Stimulated activated CD4-positive, alpha-beta T cell treated with anti-CD3 and anti-CD28 coated beads, TNF-alpha, amount 100 ng/mL, for 24 hours (primary cell): ENCODE measurements around the gene SBNO2.

ENCODE experiments used
- DNase-seq, 3 experiments: peaks; one replicate each; pipeline ENCODE4 v3.0.0-alpha.2; 2020; ENCODE audit warnings: low read depth in 3 of 3

The SBNO2 gene

DNA sequence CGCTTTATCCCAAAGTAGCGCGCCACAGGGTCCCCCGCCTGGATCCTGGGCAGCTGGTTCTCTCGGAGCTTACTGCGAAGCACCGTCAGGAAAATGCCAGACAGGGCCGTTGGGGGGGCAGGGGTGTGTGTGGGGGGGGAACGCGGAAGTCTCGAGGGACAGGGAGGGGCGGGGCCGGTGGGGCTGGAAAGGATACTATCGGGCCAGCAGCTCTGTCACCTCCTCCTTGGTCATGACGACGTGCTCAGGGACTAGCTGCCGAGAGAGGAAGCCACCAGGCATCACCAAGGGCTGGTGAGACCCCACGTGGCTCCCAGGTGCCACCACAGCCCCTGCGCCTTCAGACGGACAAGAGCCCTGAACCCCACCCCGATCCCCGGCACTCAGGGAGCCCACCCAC, 84.2 kb downstream of the SBNO2 start:
- DNase-seq = no peak

DNA sequence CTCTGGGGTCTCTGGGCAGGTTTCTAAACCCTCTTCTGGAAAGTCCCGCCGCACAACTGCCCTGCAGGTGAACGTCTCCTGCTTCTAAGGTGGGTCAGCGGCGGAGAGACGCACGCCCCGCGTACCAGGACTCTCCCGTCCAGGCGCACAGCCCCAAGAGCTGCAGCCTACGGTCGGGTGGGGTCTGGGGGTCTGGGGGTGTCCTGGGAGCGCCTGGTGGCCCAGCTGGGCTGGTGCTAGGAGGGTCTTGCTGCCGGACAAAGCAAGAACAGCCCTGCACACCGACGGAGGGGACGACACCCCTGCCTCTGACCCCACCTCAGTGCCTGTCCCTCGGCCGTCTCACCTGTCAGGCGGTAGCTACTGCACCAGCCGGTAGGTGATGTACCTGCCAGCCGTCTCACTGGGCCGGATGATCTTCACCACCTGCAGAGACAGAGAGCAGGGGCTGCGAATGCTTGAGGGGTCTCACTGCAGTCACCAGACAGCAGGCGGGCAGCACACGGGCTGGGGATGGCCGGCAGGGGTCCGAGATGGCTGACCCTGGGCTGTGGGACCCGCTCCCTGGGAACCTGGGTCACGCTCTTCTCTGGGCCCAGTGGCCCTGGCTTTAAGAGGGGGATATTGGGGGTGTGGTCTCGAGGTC, 84.8 kb downstream of the SBNO2 start:
- DNase-seq = no peak

DNA sequence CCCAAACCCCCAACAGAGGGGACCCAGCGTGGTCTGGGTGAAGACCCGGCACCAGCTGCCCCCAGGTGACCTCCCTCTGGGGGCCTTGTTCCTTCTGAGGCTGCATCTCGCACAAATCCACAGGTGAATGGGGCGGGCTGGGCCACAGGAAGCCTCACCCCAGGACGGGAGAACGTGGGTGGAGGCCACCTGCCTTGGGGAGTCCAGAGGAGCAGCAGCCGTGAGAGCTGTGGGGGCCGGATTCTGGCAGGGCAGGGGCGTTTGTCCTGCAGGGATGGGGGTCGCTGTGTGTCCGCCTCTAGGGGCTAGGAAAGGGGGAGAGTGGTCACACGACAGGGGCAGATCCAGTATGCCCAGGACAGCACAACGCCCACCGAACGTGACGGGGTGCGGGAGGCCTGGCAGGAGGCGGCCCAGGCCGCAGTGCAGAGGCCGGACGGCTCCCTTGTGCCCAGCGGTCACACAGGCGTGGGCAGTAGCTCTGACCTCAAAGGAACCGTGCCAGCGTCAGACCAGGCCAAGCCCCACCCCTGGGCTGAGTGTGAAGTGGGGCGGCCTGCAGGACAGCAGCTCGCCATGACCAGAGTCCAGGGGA, 85.6 kb downstream of the SBNO2 start:
- no peak for DNase-seq

DNA sequence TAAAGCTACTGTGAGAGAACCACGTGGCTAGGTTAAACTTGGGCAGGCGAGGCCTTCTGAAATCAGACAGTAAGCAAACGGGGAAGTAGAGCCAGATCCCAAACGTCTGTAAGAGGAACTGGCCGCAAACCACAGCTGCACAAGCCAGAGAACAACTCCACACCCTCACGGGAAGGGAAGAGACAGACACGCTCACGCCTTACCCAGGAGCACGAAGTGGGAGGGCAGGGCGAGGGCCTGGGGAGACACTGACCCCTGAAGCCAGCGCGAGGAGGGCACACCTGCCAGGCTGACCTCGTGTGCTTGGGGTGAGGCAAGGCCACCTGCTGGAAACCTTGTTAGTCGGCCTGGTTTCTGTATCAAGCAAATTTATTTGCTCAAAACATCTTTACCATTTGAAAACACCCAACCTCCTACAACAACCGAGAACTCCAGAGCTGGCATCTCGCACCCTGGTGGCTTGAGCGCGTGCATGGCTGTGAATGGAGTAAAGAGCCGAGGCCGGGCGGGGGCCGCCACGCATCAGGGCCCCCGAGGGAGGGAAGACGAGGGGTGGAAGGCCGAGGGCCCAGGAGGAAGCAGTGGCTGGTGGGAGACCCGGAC, 86.2 kb downstream of the SBNO2 start:
- DNase-seq = no peak

DNA sequence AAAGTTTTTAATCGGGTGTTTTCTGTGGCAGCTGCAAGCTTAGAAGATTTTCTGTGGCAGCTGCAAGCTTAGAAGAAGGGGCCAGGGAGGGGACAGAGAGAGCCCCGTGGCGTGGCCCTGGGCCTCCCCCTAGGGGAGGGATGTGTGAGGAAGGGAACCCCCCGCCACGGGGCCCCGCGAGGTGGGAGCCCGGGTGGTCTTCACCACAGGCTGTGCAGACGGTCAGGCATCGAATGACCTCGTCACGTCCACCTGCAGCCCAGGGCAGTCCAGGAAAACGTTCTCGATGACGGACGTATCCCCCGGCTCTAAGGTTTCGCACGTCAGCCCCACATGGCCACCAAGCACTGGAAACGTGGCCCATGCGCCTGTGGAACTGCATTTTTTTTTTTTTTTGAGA, 87.5 kb downstream of the SBNO2 start:
- no peak for DNase-seq

DNA sequence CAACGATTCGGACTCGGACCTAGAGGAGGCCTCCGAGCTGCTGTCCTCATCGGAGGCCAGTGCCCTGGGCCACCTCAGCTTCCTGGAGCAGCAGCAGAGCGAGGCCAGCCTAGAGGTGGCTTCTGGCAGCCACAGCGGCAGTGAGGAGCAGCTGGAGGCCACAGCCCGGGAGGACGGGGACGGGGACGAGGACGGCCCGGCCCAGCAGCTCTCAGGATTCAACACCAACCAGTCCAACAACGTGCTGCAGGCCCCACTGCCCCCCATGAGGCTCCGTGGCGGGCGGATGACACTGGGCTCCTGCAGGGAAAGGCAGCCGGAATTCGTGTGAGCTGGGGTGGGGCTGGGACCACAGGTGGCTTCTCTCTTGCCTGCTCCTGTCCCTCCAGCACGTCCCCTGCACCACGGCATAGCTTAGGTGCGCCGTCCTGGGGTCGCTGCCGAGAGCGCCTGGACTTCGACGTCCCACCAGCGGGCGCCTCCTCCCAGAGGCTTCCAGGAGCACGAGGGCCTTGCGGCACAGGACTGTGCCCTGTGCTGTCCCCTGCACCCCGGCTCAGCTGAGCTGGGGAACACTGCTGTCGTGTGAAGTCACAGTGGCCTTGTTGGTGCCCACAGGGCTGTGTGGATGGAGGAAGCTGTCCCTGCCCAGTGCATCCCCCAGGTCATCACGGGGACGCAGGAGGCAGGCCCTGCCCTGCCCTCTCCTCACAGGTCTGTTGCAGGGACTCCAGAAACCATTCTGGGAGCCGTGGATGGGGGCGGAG, 88.2 kb downstream of the SBNO2 start:
- DNase-seq = no peak

DNA sequence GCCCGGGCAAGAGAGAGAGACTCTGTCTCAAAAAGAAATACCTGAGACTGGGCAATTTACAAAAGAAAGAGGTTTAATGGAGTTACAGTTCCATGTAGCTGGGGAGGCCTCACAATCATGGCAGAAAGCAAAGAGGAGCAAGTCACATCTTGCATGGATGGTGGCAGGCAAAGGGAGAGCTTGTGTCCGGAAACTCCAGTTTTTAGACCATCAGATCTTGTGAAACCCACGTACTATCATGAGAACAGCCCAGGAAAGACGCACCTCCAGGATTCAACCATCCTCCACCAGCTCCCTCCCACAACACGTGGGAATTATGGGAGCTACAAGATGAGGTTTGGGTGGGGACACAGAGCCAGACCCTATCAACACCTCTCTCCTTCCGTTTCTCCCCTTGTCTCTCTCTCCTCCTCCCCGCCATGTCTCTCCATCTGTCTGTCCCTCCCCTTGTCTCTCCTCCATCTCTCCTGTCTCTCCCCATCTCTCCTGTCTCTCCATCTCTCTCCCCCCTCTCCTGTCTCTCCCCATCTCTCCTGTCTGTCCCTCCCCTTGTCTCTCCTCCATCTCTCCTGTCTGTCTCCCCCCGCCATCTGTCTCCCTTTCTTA, 88.9 kb downstream of the SBNO2 start:
- DNase-seq = no peak

DNA sequence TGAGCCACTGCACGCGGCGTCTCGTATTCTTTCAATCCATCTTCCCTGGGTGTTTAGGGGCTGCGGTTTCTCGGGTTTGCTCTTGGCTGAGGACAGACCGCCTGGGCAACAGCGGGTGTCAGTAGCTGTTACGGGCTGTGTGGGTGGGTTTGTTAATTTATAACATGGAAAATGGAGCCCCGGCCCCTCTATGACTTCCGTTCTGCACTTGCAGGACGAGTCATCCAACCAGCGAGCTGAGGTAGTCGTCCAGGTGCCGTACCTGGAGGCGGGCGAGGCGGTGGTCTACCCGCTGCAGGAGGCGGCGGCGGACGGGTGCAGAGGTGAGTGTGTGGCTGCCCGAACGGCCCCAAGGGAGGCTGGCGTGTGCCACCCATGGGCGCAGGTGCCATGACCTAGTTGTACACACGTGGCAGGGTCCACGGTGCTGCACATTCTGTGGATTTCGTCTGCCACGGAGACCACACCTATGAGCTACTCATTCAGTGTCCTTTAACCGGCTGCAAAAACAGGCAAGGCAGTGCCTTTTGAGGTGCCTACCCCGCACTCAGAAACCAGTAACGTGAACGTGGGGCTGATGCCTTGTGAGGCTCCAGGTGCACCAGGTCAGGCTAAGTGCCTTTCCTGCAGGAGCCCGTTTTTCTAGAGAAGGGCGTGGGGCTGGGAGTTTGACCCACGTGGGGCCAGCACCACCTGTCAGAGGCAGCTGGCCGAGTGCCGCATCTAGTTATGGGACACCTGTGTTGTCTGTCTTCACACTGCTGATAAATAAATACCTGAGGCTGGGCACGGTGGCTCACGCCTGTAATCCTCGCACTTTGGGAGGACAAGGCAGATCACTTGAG, 89.8 kb downstream of the SBNO2 start:
- DNase-seq = no peak

DNA sequence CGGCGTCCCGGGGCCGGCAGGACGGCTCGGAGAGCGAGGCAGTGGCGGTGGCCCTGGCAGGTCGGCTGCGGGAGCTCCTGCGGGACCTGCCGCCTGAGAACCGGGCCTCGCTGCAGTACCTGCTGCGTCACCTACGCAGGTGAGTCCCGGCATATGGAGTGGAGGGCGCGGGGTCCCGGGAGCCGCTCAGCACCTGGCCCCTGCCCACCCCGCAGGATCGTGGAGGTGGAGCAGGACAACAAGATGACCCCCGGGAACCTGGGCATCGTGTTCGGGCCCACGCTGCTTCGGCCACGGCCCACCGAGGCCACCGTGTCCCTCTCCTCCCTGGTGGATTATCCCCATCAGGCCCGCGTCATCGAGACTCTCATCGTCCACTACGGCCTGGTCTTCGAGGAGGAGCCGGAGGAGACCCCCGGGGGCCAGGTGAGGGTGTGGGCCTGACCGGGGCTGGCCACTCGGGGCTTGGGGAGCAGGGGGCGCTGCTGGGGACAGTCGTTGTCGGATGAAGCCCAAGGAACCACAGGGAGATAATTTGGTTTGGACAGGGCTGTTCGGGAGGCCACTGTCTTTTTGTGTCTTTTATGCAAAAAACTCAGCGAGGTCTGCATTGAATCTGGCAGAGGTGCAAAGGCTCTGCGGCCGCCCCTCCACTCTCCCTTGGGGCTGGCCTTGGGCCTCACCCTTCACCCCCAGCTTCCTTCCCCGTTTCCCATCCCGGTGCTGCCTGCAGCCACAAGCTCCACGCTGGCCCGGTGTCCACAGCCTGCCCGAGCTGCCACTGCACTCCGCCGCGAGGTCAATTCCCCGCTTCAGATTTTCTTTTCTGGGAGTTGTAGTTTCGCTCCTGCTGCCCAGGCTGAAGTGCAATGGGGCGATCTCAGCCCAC, 90.9 kb downstream of the SBNO2 start:
- no peak for DNase-seq

DNA sequence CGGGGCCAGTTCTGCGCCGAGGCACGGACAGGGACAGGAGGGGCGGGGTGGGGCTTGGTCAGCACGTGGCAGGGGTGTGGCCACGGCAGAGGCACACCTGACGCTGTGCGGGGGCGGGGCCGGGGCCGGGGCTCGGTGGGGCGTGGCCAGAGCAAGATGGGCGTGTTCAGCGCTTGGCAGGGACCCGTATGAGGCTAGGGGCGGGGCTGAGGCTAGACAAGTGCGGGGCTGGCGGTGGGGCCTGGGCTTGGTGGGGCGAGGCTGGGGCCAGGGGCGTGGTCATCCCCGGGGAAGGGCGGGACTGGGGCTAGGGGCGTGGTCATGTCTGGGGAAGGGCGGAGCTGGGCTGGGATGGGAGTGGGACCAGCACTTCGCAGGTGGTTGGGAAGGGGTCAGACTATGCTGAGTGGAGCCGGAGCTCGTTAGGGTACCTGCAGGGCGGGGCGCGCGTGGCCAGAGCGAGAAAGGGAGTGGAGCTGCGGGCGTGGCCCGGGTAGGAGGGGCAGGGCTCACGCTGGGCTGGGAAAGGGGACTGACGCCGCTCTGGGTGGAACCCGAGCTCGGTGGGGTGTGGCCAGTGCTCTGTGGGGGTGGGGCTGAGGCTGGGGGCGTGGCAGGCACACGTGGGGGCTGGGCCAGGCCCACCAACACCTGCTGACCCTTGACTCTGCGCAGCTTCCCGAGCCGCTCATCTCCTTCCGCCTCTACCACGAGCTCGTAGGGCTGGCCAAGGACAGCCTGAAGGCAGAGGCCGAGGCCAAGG, 91.7 kb downstream of the SBNO2 start:
- DNase-seq = peak in 1 of 3 experiments; percentile 84

DNA sequence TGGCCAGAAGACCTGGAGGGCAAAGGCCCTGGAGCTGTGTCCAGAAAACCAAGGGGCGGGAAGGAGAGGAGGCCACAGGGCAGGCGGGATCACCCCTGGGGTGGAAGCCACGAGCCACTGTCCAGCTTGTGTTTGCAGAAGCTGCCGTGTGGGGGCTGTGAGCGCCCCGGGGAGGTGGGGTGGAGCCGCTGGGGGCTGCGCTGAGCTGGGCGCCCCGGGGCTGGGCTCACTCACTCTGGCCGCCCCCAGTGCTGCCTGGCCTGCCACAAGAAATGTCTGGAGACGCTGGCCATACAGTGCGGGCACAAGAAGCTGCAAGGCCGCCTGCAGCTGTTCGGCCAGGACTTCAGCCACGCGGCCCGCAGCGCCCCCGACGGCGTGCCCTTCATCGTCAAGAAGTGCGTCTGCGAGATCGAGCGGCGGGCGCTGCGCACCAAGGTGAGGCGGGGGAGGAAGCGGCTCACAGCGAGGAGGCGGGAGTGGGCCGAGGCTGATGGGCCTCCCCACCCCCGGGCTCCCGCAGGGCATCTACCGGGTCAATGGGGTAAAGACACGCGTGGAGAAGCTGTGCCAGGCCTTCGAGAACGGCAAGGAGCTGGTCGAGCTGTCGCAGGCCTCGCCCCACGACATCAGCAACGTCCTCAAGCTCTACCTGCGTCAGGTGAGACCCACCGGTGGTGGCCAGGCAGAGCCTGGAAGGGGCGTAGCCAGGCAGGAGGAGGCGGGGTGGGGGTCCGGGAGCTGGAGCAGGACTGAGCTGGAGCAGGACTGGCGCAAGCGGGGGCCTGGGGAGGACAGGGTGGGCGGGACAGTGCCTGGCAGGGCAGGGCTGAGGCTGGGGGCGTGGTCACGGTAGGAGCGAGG, 92.5 kb downstream of the SBNO2 start:
- no peak for DNase-seq

DNA sequence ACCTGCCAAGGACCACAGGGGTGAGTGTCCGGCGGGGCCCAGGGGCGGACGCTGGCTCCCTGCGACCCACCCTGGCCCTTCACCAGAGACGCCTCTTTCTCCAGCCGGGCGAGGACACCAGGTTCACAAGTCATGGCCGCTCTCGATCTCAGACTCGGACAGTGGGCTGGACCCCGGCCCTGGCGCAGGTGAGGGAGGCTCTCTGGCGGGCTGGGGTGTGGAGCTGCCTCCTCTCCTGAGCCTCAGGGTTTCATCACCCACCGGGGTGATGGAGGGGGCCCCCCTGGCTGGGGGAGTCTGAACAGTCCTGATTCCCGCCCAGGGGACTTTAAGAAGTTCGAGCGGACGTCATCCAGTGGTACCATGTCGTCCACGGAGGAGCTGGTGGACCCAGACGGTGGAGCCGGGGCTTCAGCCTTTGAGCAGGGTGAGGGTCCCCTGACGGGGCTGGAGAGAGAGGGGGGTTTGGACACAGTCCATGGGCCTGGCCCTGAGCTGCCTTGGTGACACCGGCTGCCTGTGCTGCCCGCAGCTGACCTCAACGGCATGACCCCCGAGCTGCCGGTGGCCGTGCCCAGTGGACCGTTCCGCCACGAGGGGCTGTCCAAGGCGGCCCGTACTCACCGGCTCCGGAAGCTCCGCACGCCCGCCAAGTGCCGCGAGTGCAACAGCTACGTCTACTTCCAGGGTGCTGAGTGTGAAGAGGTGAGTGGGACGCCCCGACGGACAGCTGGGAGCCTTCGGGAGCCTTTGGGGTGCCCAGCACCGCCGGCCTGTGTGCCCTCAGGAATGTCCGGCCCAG, 93.5 kb downstream of the SBNO2 start:
- no peak for DNase-seq

DNA sequence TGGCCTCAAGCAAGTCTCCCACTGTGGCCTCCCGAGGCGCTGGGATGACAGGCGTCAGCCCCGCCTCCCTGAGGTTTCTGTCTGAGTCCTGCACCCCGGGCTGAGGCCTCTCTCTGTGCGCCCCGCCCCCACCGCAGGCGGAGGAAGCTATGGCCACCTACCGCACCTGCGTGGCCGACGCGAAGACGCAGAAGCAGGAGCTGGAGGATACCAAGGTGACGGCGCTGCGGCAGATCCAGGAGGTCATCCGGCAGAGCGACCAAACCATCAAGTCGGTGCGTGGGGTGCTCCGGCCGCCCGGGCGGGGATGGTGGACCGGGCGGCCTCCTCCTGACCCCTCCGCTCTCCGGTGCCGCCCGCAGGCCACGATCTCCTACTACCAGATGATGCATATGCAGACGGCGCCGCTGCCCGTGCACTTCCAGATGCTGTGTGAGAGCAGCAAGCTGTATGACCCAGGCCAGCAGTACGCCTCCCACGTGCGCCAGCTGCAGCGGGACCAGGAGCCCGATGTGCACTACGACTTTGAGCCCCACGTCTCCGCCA, 94.4 kb downstream of the SBNO2 start:
- DNase-seq = peak in 1 of 3 experiments; percentile 84

DNA sequence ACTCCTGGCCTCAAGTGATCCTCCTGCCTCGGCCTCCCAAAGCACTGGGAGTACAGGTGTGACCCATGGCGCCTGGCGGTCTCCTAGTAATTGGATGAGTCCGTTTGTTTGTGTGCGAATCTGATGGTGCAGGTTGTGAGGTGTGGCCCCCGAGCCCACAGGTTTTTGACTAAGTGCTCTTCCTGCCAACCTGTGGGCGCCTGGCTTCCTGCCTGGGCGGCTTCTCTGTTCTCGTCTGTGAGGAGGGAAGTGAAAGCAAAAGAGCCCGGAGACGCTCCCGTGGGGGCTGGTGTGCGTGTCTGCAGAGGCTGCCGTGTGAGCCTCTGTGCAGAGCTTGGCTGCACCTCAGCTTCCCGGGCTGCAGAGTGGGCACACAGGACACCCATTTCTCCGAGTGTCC, 97.1 kb downstream of the SBNO2 start:
- DNase-seq = peak; percentile 84 to 91 (median 84)

DNA sequence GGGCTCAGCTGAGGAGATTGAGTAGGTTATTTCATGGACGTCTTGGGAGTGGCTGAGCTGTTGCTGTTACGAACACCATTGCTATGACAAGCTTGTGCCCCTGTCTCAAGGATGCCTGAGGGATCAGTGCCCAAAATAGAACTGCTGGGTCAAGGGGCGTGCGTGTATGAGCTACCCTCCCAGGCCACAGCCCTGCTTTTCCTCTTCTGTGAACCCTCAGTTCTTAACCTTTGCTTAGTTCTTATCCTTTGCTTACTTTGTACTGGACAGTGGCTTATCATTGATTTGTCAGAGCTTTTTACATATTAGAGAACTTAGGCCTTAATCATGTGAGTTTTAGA, 98.1 kb downstream of the SBNO2 start:
- DNase-seq = no peak

DNA sequence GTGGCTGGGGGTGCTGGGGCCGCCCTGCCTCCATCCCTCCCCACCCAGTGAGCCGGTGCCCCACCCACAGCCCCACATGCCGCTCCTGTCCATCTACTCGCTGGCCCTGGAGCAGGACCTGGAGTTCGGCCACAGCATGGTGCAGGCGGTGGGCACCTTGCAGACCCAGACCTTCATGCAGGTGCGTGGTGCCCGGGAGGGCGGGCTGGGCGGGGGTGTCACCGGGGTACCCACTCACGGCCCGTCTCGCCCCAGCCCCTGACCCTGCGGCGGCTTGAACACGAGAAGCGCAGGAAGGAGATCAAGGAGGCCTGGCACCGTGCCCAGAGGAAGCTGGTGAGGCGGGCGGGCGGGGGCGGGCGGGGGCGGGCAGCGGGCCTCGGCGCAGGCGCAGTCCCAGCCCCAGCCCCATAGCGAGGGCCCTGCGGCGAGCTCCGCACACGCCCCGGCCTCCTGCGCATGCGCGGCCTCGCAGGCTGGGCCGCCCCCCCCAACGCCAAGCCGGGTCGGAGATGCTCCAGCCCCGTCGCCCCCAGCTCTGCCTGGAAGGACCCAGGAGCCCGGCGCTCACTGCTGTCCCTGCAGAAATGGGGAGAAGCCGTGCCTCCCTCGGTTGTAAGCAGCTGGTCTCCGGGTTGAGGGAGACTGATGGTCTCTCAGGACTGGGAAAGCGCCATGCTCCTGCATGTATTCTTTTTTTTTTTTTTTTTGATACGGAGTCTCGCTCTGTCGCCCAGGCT, 99.4 kb downstream of the SBNO2 start:
- DNase-seq = peak in 2 of 3 experiments; percentile 70 to 82

DNA sequence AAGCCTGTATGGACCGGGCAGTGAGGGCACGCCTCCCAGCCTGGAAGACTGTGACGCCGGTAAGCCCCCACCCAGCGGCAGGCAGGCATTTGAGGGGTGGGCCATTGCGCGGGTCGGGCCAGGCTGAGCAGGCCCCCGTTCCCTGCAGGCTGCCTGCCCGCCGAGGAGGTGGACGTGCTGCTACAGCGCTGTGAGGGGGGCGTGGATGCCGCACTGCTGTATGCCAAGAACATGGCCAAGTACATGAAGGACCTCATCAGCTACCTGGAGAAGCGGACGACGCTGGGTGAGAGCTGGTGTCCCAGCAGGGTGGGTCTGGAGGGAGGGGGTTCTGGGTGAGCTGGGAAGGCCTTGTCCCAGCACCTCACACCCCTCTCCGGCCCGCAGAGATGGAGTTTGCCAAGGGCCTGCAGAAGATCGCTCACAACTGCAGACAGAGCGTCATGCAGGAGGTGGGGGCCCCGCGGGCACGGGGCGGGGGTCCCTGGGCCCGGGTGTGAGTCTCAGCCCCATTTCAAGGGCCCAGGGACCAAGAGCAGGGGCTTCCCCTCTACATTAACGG, 100.0 kb downstream of the SBNO2 start:
- DNase-seq = no peak
